Activated naive CD4-positive, alpha-beta T cell treated with anti-CD3 and anti-CD28 coated beads, Interleukin-2, amount 10 ng/mL, durations not matched to agents 7 days and 5 days (primary cell): ENCODE measurements around the gene NUP210.
A peak's percentile ranks its signal among the peaks of the same experiment; 100 is the strongest.

Source experiments
- CTCF ChIA-PET: fragments of 350-600 bp; sonication (Branson Sonifier 250); formaldehyde crosslinking; loops from one replicate; lab custom pipeline; 2021; ENCODE audit warnings: antibody characterized with exemption; lab: Charles Lee
- DNase-seq: peaks from one replicate; pipeline ENCODE4 v3.0.0-alpha.2; 2020
- H3K27ac Mint-ChIP-seq: one replicate; pipeline ENCODE4 v1.8.0; 2021; ENCODE audit warnings: mild to moderate bottlenecking, moderate library complexity, mixed read lengths
- H3K27me3 Mint-ChIP-seq: one replicate; pipeline ENCODE4 v1.8.0; 2021; ENCODE audit warnings: mild to moderate bottlenecking, mixed read lengths
- H3K36me3 Mint-ChIP-seq: one replicate; pipeline ENCODE4 v1.8.0; 2021; ENCODE audit warnings: mixed read lengths
- H3K4me1 Mint-ChIP-seq: one replicate; pipeline ENCODE4 v1.8.0; 2021; ENCODE audit warnings: mixed read lengths
- H3K4me3 Mint-ChIP-seq: one replicate; pipeline ENCODE4 v1.8.0; 2021; ENCODE audit warnings: mild to moderate bottlenecking, moderate library complexity, mixed read lengths
- H3K9me3 Mint-ChIP-seq: one replicate; pipeline ENCODE4 v1.8.0; 2021; ENCODE audit warnings: mixed read lengths

Gene NUP210

DNA sequence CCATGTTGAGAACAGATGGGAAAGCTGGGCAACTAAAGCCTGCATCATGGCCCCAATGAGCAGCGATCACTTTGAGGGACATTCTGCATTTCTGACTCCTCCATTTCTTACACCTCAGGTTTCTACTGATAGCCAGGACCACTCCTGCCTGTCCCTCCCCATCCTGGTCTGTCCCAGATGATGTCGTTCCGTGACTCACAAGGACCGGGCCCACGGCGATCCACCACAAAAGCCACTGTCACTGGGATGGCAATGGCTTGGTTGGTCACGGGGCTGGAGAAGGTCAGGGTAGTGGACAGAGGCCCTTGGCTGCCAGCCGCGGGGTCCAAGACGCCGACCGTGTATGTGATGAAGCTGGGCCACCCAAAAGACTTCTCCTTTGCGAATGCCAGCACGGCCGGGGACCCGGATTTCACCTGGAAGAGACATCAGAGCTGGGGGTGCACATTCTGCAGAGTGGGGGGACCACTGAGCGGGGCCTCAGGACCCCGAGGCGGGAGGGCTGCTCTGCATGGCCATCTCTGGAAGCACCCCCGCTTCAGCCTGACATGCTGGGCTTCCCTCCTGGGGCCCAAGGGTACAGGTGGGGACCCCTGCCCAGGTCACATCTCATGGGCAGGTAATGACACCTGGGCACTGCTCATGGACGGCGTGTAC is 100.4 kb downstream of the NUP210 start:
- no peak overlapping the region for H3K4me3 Mint-ChIP-seq
- CTCF ChIA-PET: no interaction called here

DNA sequence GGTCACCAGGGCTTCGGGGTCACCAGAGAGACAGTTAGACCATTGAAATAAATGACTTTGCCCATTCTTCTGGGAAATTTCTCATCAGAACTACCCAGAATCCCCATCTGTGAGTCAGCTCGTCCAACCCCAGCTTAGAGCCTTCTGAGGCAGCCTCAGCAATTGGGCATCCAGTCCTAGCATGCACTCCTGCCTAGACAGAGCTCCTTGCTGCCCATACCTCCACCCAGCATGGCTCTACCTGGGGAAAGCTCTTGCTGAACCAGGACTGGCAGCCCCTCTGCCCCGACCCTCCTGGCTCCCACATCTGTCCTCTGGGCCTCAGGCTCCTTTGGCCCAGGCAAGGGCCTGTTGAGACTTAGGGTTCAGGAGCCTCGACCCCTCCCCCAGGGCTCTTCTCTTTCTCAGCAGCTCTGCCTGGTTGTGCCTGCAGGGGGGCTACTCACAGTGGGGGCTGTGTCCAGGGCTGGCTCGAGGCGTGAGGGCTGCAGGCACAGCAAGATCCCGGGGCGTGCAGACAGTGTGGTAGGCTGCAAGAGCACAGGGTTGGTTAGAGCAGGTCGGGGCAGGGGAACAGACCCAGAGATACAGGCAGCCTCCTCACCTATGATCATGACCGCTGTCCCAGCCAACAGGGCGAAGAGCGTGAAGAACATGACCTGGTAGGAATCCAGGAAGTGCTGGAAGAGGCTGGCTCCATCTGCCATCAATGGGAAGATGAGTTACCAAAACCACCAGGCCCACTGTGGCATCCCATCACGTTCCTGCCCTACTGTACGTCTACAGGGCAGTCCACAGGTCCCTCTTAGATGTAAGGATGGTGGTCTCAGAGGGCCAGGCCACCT is 101.3 kb downstream of the NUP210 start:
- H3K4me3 Mint-ChIP-seq: no peak overlapping the region
- H3K36me3 Mint-ChIP-seq: peaks cover 73% of the 10 kb centered on the region
- H3K9me3 Mint-ChIP-seq: no peaks in the 10 kb centered on the region
- CTCF ChIA-PET: interaction anchor here (1.7 kb wide), 1 partner anchor 134 kb away, joined by 5 read pairs; no protein-coding TSS in a partner anchor
- no peaks in the 10 kb centered on the region for H3K4me1 Mint-ChIP-seq
- no peaks in the 10 kb centered on the region for H3K27me3 Mint-ChIP-seq
- no peak overlapping the region for H3K27ac Mint-ChIP-seq
- DNase-seq: no peak

More for the DNA sequence above, 100.4 kb downstream of the NUP210 start:
- peaks cover 73% of the 10 kb centered on the region for H3K36me3 Mint-ChIP-seq
- no peak overlapping the region for H3K27ac Mint-ChIP-seq
- H3K4me1 Mint-ChIP-seq: no peaks in the 10 kb centered on the region
- no peaks in the 10 kb centered on the region for H3K9me3 Mint-ChIP-seq
- no peaks in the 10 kb centered on the region for H3K27me3 Mint-ChIP-seq
- DNase-seq: no peak

DNA sequence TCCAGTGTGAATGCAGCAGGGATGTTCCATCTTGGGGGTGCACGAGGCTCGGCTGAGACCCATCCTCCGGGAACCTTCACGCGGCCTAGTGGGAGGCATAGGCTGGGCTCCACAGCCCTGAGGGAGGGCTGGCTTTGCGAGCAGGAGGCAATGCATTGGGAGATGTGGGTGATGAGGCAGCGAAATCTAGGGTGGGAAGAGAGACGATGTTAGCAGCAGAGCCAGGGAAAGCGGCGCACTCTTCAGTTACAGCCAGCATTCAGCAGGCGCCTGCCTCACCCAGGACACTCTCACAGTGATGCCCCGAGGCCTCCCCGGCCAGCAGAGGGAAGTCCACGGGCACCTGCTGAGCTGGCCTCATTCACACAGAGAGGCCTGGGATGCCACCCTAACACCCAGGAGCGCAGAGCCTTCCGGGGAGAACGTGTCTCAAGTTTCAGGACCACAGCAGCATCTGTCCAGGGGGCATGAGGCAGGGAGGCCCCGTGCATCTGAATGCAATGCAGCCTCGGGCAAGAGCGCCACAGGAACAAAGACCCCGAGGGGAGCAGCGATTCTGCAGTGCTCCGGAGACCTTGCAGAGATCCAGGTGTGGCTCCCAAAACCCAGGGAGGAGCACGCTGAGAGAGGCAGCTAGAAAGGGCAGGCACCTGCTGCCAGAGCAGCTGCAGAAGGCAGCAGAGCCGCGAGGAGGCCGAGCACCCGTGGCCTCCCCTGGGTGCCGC is 102.4 kb downstream of the NUP210 start:
- Mint-ChIP-seq H3K36me3 (peaks cover 68% of the 10 kb centered on the region), H3K9me3 (no peaks in the 10 kb centered on the region), H3K27ac (peak overlapping the region; percentile 70), H3K4me1 (no peaks in the 10 kb centered on the region), H3K4me3 (no peak overlapping the region), H3K27me3 (no peaks in the 10 kb centered on the region)
- no peak for DNase-seq
- CTCF ChIA-PET: interaction anchor here (1.7 kb wide), 1 partner anchor 135 kb away, joined by 5 read pairs; no protein-coding TSS in a partner anchor

DNA sequence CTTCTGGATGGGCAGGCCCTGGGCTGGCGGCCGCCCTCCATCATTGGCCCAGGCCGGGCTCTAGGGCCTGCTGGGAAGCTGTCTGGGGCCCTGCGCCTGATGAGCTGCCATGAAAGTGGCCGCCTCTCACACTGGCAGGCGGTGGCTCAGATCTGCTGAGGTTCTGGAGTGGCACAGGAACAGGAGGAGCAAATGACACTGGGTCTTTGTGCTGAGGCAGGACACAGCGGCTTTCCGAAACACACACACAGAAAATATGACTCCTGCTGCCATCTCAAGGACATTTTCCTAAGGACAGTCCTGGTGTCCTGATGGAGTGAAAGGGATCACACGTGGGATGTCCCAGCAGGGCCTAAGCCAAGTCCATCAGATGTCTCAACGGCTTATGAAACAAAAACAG is 103.5 kb downstream of the NUP210 start:
- no peak overlapping the region for H3K4me3 Mint-ChIP-seq
- peaks cover 60% of the 10 kb centered on the region for H3K36me3 Mint-ChIP-seq
- H3K27me3 Mint-ChIP-seq: no peaks in the 10 kb centered on the region
- CTCF ChIA-PET: interaction anchor here (0.9 kb wide), 1 partner anchor 145 kb away, joined by 3 read pairs; no protein-coding TSS in a partner anchor
- H3K9me3 Mint-ChIP-seq: no peaks in the 10 kb centered on the region
- H3K27ac Mint-ChIP-seq: no peak overlapping the region
- H3K4me1 Mint-ChIP-seq: no peaks in the 10 kb centered on the region
- DNase-seq: no peak

DNA sequence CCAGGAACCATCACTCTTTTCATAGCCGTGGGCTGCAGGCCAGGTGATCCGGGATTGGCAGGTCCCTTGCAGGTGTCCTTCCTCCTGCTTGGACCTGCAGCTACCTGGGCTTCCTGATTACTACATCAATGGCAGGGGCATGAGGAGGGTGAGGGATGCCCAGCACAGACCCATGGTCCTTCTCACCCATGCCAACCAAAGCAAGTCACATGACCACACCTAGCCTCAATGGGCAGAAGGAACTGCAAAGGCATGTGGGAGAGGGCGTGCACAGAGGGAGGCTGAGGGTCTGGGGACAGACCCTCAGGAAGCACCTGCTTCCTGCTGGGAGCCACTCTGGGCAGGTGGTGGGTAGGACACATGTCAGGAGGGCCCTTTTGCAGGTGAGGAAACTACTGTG is 105.2 kb downstream of the NUP210 start:
- Mint-ChIP-seq H3K4me3 (no peak overlapping the region), H3K9me3 (no peaks in the 10 kb centered on the region), H3K4me1 (no peaks in the 10 kb centered on the region), H3K36me3 (peaks cover 52% of the 10 kb centered on the region), H3K27ac (no peak overlapping the region), H3K27me3 (no peaks in the 10 kb centered on the region)
- DNase-seq: no peak
- CTCF ChIA-PET: no interaction called here

DNA sequence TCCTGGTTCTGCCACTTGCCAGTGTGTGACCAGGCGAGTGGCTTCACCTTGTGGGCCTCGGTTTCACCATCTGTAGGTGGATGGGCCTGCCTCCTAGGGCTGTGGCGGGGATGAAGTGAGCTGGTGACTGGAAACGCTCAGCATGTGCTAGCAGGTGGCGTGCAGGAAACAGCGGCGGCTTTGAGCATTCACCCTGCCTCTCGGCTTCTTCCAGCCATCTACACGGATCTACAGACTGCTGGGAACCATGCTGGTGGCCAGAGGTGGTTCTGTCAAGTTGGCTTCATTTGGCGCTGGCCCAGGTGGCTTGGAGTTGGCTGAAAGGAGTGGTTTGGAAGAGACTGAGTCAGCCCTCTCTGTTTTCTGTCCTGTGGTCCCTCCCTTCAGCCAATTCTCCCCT is 106.3 kb downstream of the NUP210 start:
- CTCF ChIA-PET: no interaction called here
- no peak for DNase-seq
- H3K27ac Mint-ChIP-seq: no peak overlapping the region
- H3K4me3 Mint-ChIP-seq: no peak overlapping the region
- peaks cover 47% of the 10 kb centered on the region for H3K36me3 Mint-ChIP-seq
- no peaks in the 10 kb centered on the region for H3K9me3 Mint-ChIP-seq
- H3K4me1 Mint-ChIP-seq: no peaks in the 10 kb centered on the region
- no peaks in the 10 kb centered on the region for H3K27me3 Mint-ChIP-seq

DNA sequence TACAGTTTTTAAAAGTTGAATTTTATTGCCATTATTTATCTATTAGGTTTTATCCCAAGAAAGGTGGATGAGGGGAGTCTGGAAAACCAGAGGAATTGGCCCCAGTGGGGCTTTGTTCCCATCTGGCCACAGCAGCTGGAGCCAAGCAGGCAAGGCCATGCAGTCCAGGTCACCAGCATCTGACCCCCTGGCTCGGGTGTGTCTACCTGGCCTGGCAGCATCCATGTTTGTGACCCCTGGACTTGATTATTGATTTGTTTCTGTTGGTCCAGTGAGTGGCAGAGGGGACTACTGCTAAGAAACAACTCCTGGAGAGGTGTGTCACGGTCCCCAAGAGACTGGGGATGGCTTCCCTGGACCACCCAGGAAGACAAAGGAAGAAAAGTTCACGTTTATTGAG is 111.1 kb downstream of the NUP210 start:
- CTCF ChIA-PET: interaction anchor here (3.5 kb wide), 1 partner anchor 143 kb away, joined by 13 read pairs; no protein-coding TSS in a partner anchor
- Mint-ChIP-seq H3K9me3 (no peaks in the 10 kb centered on the region), H3K27ac (no peak overlapping the region), H3K4me1 (no peaks in the 10 kb centered on the region), H3K4me3 (no peak overlapping the region), H3K36me3 (peaks cover 16% of the 10 kb centered on the region), H3K27me3 (peaks cover 3% of the 10 kb centered on the region)
- DNase-seq: no peak

DNA sequence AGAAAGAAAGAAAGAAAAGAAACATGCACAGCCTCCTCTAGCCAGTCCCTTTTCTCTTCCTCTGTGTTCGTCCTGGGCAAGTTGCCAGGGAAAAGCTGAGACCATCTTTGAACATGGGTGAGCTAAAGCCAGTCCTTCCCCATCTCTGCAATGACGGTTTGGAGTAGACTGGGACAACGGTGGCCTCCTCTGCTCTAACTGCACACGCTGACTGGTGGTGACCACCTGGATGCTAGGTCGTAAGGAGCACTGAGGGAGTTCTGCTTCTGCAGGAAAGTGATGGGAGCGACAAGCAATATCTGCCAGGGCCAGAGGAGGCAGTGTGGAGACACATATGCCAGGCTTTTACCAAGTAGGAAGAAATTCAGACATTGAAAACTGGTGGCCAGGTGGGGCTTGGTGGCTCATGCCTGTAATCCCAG is 111.7 kb downstream of the NUP210 start:
- H3K4me3 Mint-ChIP-seq: no peak overlapping the region
- peaks cover 12% of the 10 kb centered on the region for H3K36me3 Mint-ChIP-seq
- no peak overlapping the region for H3K27ac Mint-ChIP-seq
- no peaks in the 10 kb centered on the region for H3K9me3 Mint-ChIP-seq
- H3K27me3 Mint-ChIP-seq: peaks cover 9% of the 10 kb centered on the region
- CTCF ChIA-PET: interaction anchor here (3.5 kb wide), 1 partner anchor 144 kb away, joined by 13 read pairs; no protein-coding TSS in a partner anchor
- H3K4me1 Mint-ChIP-seq: no peaks in the 10 kb centered on the region
- DNase-seq: peak; percentile 48

DNA sequence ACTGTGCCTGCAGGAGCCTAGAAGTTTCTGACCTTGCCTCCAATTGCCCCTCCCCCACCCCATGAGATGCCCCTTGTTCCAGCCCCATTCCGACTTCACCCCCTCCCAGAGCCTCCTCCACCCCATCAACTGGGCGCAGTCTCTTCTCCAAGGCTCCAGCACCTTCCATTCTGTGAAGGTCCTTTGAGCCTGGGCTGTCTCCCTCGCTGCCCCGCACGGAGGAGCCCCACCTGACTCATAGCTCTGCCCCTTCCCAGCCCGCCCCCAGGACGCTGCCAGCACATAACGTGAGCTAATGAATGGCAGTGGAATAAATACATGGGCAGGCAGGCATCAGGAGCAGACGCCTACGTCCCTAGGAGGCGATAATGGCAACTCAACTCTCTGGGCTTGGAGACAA is 113.1 kb downstream of the NUP210 start:
- H3K27ac Mint-ChIP-seq: no peak overlapping the region
- CTCF ChIA-PET: interaction anchor here (1.3 to 3.5 kb wide), 2 partner anchors 145 to 215 kb away, joined by 4 to 13 read pairs; no protein-coding TSS in a partner anchor
- no peak for DNase-seq
- no peaks in the 10 kb centered on the region for H3K9me3 Mint-ChIP-seq
- H3K27me3 Mint-ChIP-seq: peaks cover 12% of the 10 kb centered on the region
- H3K4me1 Mint-ChIP-seq: no peaks in the 10 kb centered on the region
- peaks cover 10% of the 10 kb centered on the region for H3K36me3 Mint-ChIP-seq
- H3K4me3 Mint-ChIP-seq: no peak overlapping the region

DNA sequence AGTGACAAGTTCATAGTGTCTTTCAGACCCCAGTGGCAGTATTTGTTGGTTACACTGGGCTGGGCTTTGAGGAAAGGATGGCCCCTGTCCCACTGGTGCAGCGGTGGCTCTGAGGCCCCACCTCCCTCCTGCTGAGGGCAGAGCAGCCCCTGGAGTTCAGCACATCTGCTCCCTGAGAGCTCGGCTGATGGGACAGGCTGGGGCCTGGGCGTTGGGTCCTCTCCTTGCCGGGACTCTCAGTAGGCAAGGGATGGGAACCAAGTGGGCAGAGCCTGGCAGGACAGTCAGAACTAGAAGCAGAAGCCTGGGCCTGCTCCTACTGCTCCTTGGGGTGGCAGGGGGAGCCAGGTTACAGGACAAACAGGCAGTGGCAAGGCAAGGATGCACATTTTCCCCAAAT is 114.5 kb downstream of the NUP210 start:
- peaks cover 8% of the 10 kb centered on the region for H3K36me3 Mint-ChIP-seq
- DNase-seq: no peak
- no peaks in the 10 kb centered on the region for H3K4me1 Mint-ChIP-seq
- H3K4me3 Mint-ChIP-seq: no peak overlapping the region
- CTCF ChIA-PET: no interaction called here
- no peak overlapping the region for H3K27ac Mint-ChIP-seq
- peaks cover 23% of the 10 kb centered on the region for H3K27me3 Mint-ChIP-seq
- no peaks in the 10 kb centered on the region for H3K9me3 Mint-ChIP-seq

DNA sequence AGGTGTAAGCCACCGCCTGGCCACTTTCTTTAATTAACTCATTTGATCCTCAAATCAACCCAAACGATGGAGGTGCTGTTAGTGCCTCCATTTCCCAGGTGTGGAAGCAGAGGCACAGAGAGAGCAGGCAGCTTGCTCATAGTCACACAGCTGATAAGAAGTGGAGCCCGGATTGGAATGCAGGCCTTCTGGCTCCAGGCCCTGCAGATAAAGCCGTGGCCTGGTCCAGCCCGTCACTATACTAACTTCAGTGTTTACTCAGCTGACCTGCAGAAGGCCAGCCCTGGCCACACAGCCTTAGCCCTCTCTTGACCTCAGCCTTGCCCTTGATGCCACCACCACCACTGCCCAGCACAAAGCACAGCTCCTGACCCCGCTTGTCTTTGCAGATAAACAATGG is 116.7 kb downstream of the NUP210 start:
- no peak for DNase-seq
- H3K4me1 Mint-ChIP-seq: no peaks in the 10 kb centered on the region
- CTCF ChIA-PET: interaction anchor here (0.9 to 1.4 kb wide), 3 partner anchors 9 to 212 kb away, joined by 3 read pairs; no protein-coding TSS in a partner anchor
- no peak overlapping the region for H3K27ac Mint-ChIP-seq
- H3K9me3 Mint-ChIP-seq: no peaks in the 10 kb centered on the region
- peaks cover 45% of the 10 kb centered on the region for H3K27me3 Mint-ChIP-seq
- peaks cover 3% of the 10 kb centered on the region for H3K36me3 Mint-ChIP-seq
- H3K4me3 Mint-ChIP-seq: no peak overlapping the region

DNA sequence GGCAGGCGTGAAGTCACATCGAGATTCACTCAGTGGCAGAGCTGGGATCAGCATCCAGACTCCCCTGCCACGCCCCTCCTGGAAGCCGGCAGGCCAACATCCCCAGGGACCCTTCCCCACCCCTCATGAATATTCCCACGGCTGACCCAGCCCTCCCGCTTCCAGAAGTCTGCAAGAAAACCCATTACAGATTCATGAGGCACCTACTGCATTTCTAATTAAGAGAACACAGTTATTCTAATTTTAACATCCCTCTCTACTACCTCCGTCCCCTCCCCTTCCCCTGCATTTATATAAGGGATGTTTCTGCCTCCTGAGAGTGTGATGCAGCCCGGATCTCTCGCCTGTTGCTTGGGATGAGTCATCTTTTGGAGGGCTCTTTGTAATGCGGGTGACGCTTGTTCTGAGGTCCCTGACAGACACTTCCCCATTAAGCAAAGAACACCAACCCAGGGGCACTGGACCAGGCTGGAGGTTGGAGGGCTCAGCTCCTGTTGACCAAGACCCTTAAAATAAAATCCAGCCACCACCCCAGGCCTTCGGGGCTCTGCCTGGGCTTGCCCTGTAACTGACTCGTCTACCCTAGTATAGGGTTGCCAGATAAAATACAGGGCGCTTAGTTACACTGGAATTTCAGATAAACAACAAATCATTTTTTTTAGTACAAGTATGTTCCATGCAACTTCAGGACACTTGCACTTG is 118.7 kb downstream of the NUP210 start:
- H3K4me3 Mint-ChIP-seq: no peak overlapping the region
- CTCF ChIA-PET: no interaction called here
- peaks cover 7% of the 10 kb centered on the region for H3K4me1 Mint-ChIP-seq
- no peak overlapping the region for H3K27ac Mint-ChIP-seq
- no peak for DNase-seq
- no peaks in the 10 kb centered on the region for H3K36me3 Mint-ChIP-seq
- no peaks in the 10 kb centered on the region for H3K9me3 Mint-ChIP-seq
- peaks cover 62% of the 10 kb centered on the region for H3K27me3 Mint-ChIP-seq

DNA sequence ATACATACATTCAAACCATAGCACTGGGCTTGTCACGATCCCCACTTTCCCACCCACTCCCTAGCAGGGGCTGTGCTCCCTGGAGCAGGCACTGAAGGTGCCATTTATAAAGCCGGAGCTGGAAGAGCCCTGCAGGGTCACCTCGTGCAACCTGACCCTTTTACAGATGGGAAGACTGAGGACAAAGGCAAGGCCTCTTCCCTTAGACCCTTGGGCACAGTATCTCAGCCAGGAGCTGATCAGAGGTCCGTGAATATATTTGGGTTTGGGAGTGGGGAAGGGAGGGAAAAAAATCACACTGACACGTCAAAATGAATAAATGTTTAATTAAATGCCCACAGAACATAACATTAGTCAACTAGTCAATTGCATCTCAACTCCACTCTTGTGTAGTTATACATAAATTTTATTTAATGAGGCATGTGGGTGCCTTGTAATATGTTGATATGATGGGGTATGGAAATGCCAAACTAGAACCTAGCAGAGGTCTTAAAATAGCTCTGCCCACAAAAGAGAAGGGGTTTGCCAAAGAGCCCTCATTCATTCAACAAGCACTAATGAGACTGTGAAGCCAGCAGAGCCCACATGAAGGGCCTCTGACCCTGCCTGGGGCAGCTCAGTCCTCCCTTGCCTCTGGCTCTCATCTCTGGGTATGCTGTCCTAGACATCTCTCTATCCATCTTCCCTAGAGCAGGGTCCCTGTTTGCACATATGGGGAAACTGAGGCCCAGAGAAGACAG is 119.4 kb downstream of the NUP210 start:
- CTCF ChIA-PET: no interaction called here
- H3K4me1 Mint-ChIP-seq: peaks cover 9% of the 10 kb centered on the region
- H3K9me3 Mint-ChIP-seq: no peaks in the 10 kb centered on the region
- H3K27me3 Mint-ChIP-seq: peaks cover 69% of the 10 kb centered on the region
- H3K27ac Mint-ChIP-seq: no peak overlapping the region
- no peaks in the 10 kb centered on the region for H3K36me3 Mint-ChIP-seq
- no peak overlapping the region for H3K4me3 Mint-ChIP-seq
- no peak for DNase-seq
